ENCODE results near the gene C15orf61.

The C15orf61 gene

DNA sequence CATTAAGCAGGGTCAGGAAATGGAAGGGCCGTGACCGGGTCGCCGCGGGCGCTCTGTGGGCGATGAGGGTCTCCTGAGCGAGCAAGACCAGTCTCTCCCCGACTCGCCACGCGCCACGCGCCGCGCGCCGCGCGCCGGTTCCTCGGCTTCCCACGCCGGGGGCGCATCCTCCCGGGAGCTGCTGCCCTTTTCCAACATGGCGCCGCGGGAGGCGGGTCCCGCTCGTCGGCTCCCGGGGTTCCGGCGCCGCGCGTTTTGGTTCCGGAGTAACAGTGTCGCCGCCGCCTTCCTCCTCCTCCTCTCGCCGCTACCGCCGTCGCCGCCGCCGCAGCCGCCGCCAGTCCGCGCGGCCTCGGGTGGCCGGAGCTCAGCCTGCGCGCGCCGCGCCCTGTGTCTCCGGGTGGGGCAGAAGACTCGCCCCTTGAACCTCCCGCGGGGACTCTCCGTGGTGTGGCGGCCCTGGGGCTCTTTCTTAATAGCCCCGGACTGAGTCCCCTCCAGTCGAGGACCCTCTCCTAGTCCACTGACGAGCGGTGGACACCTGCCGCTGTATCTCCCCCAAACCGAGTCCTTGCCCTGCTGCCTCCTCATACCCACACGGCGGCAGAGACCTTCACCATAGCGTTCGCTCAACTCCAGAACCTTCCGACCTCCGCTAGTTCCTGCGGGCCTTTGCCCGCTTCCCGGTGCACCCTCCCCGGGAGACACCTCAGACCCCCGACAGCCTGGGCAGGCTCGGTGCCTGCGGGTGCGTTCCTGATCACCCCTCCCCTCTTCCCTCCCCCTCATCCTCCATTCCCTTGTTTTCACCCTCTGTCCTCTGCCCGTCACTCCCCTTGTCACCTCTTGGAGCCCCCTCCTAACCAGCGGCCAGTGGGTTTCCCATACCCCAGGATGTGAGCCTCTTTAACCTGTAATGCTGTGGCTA lies 21.8 kb downstream of the C15orf61 start, which contains the start of gene MAP2K5:
Gene MAP2K5 (plus strand): TSS at position 284 of the 928 bp plus-strand sequence. CDS start 633 bp downstream, at position 917.
- peak; percentile 87 for DNase-seq (ENCODE audit: low spot score)
- TF ChIP-seq, protein P1, sequence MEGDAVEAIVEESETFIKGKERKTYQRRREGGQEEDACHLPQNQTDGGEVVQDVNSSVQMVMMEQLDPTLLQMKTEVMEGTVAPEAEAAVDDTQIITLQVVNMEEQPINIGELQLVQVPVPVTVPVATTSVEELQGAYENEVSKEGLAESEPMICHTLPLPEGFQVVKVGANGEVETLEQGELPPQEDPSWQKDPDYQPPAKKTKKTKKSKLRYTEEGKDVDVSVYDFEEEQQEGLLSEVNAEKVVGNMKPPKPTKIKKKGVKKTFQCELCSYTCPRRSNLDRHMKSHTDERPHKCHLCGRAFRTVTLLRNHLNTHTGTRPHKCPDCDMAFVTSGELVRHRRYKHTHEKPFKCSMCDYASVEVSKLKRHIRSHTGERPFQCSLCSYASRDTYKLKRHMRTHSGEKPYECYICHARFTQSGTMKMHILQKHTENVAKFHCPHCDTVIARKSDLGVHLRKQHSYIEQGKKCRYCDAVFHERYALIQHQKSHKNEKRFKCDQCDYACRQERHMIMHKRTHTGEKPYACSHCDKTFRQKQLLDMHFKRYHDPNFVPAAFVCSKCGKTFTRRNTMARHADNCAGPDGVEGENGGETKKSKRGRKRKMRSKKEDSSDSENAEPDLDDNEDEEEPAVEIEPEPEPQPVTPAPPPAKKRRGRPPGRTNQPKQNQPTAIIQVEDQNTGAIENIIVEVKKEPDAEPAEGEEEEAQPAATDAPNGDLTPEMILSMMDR (IDR thresholded peaks at IDR 0.05; ENCODE audit: extremely low read depth, insufficient read depth, missing control alignments): no peak
- in situ Hi-C loops (cut with MboI; ENCODE audit: low pct_unique_long_range_greater_than_20kb, low sequenced_read_pairs, unreplicated experiment): no loop called here

DNA sequence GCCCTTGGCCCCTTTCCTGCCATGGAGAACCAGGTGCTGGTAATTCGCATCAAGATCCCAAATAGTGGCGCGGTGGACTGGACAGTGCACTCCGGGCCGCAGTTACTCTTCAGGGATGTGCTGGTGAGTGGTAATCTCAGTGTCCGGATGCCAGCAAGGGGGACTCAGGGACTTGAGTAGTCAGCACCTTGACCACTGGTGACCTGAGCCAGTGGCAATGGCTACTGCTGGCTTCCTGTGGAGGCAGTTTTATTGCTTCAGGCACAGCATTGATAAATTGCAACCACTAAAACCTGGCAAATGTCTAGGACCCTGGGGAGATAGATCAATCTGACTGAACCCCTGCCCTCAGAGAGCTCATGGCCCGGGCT lies 22.4 kb downstream of the C15orf61 start:
- in situ Hi-C loops (cut with MboI; ENCODE audit: low pct_unique_long_range_greater_than_20kb, low sequenced_read_pairs, unreplicated experiment): no loop called here
- TF ChIP-seq, protein P1 (IDR thresholded peaks at IDR 0.05; ENCODE audit: extremely low read depth, insufficient read depth, missing control alignments): no peak
- no peak for DNase-seq (ENCODE audit: low spot score)

DNA sequence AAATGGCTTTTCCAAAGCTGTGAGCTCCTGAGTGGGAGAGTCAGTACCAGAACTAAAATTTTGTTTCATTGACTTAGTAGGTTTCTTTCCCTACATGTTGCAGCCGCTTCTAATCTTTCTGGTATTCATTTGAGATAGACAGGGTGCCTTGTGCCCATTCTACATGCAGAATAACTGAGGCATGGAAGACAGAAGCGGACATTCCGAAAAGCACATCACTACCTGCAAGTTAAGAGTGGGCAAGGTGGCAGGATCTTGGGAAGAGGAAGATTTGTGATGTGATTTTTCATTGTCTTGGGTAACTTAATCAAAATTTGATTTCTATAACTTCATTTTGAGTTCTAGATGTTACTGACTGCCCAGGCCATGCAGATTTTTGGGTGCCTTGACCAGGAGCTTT lies 23.5 kb downstream of the C15orf61 start:
- in situ Hi-C loops (cut with MboI; ENCODE audit: low pct_unique_long_range_greater_than_20kb, low sequenced_read_pairs, unreplicated experiment): no loop called here
- no peak for DNase-seq (ENCODE audit: low spot score)
- TF ChIP-seq, protein P1 (IDR thresholded peaks at IDR 0.05; ENCODE audit: extremely low read depth, insufficient read depth, missing control alignments): no peak

DNA sequence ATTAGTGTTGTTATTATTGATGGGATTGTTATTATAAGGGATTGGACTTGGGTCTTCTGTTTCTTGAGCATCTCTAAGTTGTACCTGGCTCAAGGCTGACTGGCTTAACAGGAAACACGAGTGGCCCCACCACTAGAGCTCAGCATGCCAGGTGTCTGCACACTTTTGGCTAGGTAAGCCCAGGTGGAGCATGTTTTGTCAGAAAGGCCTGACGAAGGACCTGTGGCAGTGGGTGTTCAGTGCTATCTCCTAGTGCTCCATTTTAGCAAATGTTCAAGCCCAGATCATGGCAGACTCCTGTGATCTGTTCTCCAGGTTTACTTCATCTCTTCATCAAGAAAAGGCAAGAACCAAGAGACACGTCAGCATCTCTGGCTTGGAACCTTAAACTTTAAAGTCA lies 24.9 kb downstream of the C15orf61 start:
- TF ChIP-seq, protein P1 (IDR thresholded peaks at IDR 0.05; ENCODE audit: extremely low read depth, insufficient read depth, missing control alignments): no peak
- no peak for DNase-seq (ENCODE audit: low spot score)
- in situ Hi-C loops (cut with MboI; ENCODE audit: low pct_unique_long_range_greater_than_20kb, low sequenced_read_pairs, unreplicated experiment): no loop called here

DNA sequence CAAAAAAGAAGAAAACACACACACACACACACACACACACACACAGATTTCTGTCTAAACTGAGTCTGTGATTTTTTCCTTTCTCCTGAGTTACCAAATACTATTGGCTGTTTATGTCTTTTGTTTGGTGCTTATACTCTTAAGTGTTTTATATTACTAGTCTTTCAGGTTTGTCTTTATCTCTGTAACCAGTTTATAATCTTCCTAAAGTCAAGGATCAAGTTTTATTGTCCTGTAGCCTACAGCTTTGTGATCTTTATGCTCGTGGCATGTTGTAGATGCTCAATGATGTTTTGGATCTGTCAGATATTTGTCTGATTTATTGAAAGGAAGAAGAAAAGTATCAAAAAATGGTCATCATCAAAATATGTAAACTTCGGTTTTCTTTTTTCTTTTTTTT lies 26.1 kb downstream of the C15orf61 start:
- TF ChIP-seq, protein P1 (IDR thresholded peaks at IDR 0.05; ENCODE audit: extremely low read depth, insufficient read depth, missing control alignments): no peak
- in situ Hi-C loops (cut with MboI; ENCODE audit: low pct_unique_long_range_greater_than_20kb, low sequenced_read_pairs, unreplicated experiment): no loop called here

DNA sequence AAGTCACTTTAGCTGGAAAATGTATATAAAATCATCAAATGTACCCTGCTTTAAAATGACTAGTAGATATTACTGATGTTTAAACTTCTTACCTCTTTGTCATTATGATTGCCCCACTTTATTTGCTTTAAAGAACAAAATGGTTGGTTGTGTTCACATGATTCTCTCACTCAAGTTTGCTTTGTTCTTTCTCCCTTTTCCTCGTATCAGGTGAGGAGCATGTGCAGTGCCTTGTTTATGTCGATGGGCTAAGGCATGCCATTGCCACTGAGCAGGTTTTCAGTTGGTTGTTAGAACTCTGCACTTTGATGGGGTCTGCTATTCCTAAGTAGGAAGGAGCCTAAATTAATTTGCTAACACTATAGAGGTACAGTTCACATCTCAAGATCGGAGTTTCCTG lies 26.9 kb downstream of the C15orf61 start:
- in situ Hi-C loops (cut with MboI; ENCODE audit: low pct_unique_long_range_greater_than_20kb, low sequenced_read_pairs, unreplicated experiment): no loop called here
- no peak for DNase-seq (ENCODE audit: low spot score)
- TF ChIP-seq, protein P1 (IDR thresholded peaks at IDR 0.05; ENCODE audit: extremely low read depth, insufficient read depth, missing control alignments): no peak

More for the DNA sequence above, 26.1 kb downstream of the C15orf61 start:
- DNase-seq (ENCODE audit: low spot score): no peak

All from GM13977 (cell line).